Cardiac septum (tissue), 1 donor: ENCODE results near the gene SLC22A5. TPM values are rescaled to one million over a fixed set of nuclear protein-coding genes. Genes with fewer than 3 reads are reported as not detected.
A peak's percentile ranks its signal among the peaks of the same experiment; 100 is the strongest.
"Not testable (repeated sequence)": the region's sequence is repeated elsewhere in the genome, so short reads cannot be mapped to it uniquely, and the experiment has no call there.

Experiments used
- DNase-seq: peaks from one replicate; pipeline ENCODE4 v3.0.0-alpha.2; 2020; ENCODE audit warnings: low spot score
- intact Hi-C: fragments of 100-400 bp; cut with DNase I; formaldehyde crosslinking; loops from one replicate; pipeline ENCODE4 v1.14.0; 2022
- total RNA-seq: library from RNA; stranded (reverse); fragmentation: NEBNext Ultra II Directional; extraction: Animal tissue kit (Norgen Biotek cat#: 25700); gene quantifications from one replicate; pipeline ENCODE4 v1.2.1, GENCODE V29; 2021
- donor health status: DM: no; HTN: no; CAD: no.

SLC22A5 gene
- total RNA-seq, 1 donor from 2014 or later = 9.2 TPM

- DNase-seq = no peak
- intact Hi-C loops = no loop called here
These were observed 36.1 kb downstream of the SLC22A5 start for GRCh38 chr5:132405646-132406045.

- intact Hi-C loops = no loop called here
- DNase-seq = no peak
These were observed 36.8 kb downstream of the SLC22A5 start for GRCh38 chr5:132406144-132406783.

GRCh38 chr5:132407970-132408369, 38.5 kb downstream of the SLC22A5 start:
- intact Hi-C loops = no loop called here
- DNase-seq = no peak

- intact Hi-C loops = no loop called here
- no peak for DNase-seq
These were observed 38.9 kb downstream of the SLC22A5 start for GRCh38 chr5:132408456-132408855.

- intact Hi-C loops = no loop called here
- DNase-seq = no peak
These were observed 39.5 kb downstream of the SLC22A5 start for GRCh38 chr5:132408965-132409364.

- intact Hi-C loops = loop anchor here (2.0 kb wide), 2 partner anchors 24 to 86 kb away; no protein-coding TSS in a partner anchor
- DNase-seq = peak; percentile 94
These were observed 41.2 kb downstream of the SLC22A5 start for GRCh38 chr5:132410451-132411303.

- DNase-seq = no peak
- intact Hi-C loops = loop anchor here (2.0 kb wide), 2 partner anchors 25 to 85 kb away; no protein-coding TSS in a partner anchor
These were observed 41.9 kb downstream of the SLC22A5 start for GRCh38 chr5:132411304-132412013.

- DNase-seq = no peak
- intact Hi-C loops = no loop called here
These were observed 44.1 kb downstream of the SLC22A5 start for GRCh38 chr5:132413567-132413966.

- intact Hi-C loops = no loop called here
- DNase-seq = no peak
These were observed 45.3 kb downstream of the SLC22A5 start for GRCh38 chr5:132414634-132415378.

- DNase-seq, intact Hi-C loops: not testable (repeated sequence)
These were observed 46.0 kb downstream of the SLC22A5 start for GRCh38 chr5:132415516-132415915.

GRCh38 chr5:132416306-132417009, 46.9 kb downstream of the SLC22A5 start:
- DNase-seq = no peak
- intact Hi-C loops = no loop called here

- intact Hi-C loops = no loop called here
- DNase-seq = no peak
These were observed 47.5 kb downstream of the SLC22A5 start for GRCh38 chr5:132417010-132417439.

GRCh38 chr5:132417461-132417860, 48.0 kb downstream of the SLC22A5 start:
- intact Hi-C loops = no loop called here
- no peak for DNase-seq

- intact Hi-C loops = loop anchor here (2.0 kb wide), 1 partner anchor 81 kb away; no protein-coding TSS in a partner anchor
- no peak for DNase-seq
These were observed 48.5 kb downstream of the SLC22A5 start for GRCh38 chr5:132417889-132418485.

GRCh38 chr5:132418881-132419280, 49.4 kb downstream of the SLC22A5 start:
- intact Hi-C loops = loop anchor here (2.0 kb wide), 1 partner anchor 80 kb away; no protein-coding TSS in a partner anchor
- DNase-seq = no peak

- intact Hi-C loops = loop anchor here (2.0 to 5.0 kb wide), 3 partner anchors 32 to 79 kb away; partner anchors contain the start of gene IRF1
These were observed 50.3 kb downstream of the SLC22A5 start for GRCh38 chr5:132419502-132420468.

GRCh38 chr5:132420706-132421272, 51.3 kb downstream of the SLC22A5 start:
- no peak for DNase-seq
- intact Hi-C loops = loop anchor here (2.0 to 5.0 kb wide), 2 partner anchors 33 to 70 kb away; partner anchors contain the start of gene IRF1

More at GRCh38 chr5:132419502-132420468, 50.3 kb downstream of the SLC22A5 start:
- peak; percentile 90 for DNase-seq
